GM23338 (cell line): ENCODE data around the gene MPPED1.

Experiments used
- CREB1 ChIP-seq: fragments of 250-450 bp; sonication (Bioruptor Pico); IDR thresholded peaks from 2 replicates; pipeline ENCODE4 v1.5.0; 2020; ENCODE audit warnings: low read depth, mild to moderate bottlenecking, moderate library complexity
- EZH2 ChIP-seq: fragments of 200-600 bp; sonication (generic); IDR thresholded peaks from one replicate; pipeline ENCODE4 v1.8.0; 2017; ENCODE audit warnings: antibody characterized with exemption, mild to moderate bottlenecking, low read depth; ENCODE audit not compliant: unreplicated experiment
- POLR2AphosphoS5 ChIP-seq: IDR thresholded peaks from 2 replicates; pipeline ENCODE4 v1.6.1; 2016; ENCODE audit warnings: antibody characterized with exemption, low read depth
- TF ChIP-seq, protein P1 (sequence below), 2 experiments: fragments of 200-600 bp in 1 of 2; sonication (generic) in 1 of 2; conservative IDR thresholded peaks; 2 replicates each; pipeline versions ENCODE4 v1.5.1 to v1.6.1; 2016 to 2017; ENCODE audit warnings: antibody characterized with exemption in 2 of 2, low read depth in 2 of 2, mild to moderate bottlenecking in 2 of 2, moderate library complexity in 1 of 2
- TF ChIP-seq, protein P2 (sequence below): IDR thresholded peaks from one replicate; pipeline ENCODE4 v1.6.1; 2018; ENCODE audit warnings: antibody characterized with exemption; ENCODE audit not compliant: unreplicated experiment
- TF ChIP-seq, protein P3 (sequence below): IDR thresholded peaks from 2 replicates; pipeline ENCODE4 v1.6.1; 2016; ENCODE audit warnings: antibody characterized with exemption

DNA sequence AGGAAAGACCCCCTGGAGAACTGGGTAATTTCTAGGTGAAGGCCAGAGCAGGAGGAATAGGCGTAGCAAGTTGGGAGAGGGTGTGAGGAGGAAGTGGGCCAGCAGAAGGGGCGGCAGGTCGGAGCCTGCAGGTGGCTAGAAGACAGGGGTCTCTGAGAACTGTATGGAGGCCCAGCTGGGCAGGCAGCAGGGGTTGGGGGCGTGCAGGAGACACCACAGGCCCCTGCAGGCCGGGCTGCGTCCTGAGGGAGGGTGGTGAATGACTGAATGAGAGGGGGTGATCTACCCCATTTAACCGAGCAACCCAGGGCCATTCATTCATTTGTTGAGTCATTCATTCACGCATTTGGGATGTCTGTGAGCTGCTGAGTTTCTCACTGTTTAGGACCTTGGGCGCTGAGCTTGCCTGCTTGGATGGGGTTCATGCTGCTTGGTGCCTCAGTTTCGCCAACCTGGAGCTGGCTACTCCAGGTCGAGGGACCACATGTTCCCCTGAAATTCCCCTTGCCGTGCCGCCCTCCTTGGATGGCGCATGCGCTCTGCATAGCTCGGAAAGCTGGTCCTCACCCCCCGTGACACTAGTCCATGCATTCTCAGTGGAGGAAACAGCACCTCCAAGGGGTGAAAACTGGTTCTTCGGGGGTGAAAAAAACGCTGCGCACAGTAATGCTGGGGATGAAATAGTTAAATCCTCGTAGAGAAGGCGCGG, 15.6 kb downstream of the MPPED1 start:
- TF ChIP-seq, protein P1, sequence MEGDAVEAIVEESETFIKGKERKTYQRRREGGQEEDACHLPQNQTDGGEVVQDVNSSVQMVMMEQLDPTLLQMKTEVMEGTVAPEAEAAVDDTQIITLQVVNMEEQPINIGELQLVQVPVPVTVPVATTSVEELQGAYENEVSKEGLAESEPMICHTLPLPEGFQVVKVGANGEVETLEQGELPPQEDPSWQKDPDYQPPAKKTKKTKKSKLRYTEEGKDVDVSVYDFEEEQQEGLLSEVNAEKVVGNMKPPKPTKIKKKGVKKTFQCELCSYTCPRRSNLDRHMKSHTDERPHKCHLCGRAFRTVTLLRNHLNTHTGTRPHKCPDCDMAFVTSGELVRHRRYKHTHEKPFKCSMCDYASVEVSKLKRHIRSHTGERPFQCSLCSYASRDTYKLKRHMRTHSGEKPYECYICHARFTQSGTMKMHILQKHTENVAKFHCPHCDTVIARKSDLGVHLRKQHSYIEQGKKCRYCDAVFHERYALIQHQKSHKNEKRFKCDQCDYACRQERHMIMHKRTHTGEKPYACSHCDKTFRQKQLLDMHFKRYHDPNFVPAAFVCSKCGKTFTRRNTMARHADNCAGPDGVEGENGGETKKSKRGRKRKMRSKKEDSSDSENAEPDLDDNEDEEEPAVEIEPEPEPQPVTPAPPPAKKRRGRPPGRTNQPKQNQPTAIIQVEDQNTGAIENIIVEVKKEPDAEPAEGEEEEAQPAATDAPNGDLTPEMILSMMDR (conservative IDR thresholded peaks at IDR 0.05; ENCODE audit: low read depth in 2 of 2), result peak; percentile 48 to 53
- no peak for TF ChIP-seq POLR2AphosphoS5
- TF ChIP-seq, protein P2, sequence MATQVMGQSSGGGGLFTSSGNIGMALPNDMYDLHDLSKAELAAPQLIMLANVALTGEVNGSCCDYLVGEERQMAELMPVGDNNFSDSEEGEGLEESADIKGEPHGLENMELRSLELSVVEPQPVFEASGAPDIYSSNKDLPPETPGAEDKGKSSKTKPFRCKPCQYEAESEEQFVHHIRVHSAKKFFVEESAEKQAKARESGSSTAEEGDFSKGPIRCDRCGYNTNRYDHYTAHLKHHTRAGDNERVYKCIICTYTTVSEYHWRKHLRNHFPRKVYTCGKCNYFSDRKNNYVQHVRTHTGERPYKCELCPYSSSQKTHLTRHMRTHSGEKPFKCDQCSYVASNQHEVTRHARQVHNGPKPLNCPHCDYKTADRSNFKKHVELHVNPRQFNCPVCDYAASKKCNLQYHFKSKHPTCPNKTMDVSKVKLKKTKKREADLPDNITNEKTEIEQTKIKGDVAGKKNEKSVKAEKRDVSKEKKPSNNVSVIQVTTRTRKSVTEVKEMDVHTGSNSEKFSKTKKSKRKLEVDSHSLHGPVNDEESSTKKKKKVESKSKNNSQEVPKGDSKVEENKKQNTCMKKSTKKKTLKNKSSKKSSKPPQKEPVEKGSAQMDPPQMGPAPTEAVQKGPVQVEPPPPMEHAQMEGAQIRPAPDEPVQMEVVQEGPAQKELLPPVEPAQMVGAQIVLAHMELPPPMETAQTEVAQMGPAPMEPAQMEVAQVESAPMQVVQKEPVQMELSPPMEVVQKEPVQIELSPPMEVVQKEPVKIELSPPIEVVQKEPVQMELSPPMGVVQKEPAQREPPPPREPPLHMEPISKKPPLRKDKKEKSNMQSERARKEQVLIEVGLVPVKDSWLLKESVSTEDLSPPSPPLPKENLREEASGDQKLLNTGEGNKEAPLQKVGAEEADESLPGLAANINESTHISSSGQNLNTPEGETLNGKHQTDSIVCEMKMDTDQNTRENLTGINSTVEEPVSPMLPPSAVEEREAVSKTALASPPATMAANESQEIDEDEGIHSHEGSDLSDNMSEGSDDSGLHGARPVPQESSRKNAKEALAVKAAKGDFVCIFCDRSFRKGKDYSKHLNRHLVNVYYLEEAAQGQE, result no peak
- no peak for TF ChIP-seq CREB1 (CRISPR knock-in tag)
- TF ChIP-seq, protein P3, sequence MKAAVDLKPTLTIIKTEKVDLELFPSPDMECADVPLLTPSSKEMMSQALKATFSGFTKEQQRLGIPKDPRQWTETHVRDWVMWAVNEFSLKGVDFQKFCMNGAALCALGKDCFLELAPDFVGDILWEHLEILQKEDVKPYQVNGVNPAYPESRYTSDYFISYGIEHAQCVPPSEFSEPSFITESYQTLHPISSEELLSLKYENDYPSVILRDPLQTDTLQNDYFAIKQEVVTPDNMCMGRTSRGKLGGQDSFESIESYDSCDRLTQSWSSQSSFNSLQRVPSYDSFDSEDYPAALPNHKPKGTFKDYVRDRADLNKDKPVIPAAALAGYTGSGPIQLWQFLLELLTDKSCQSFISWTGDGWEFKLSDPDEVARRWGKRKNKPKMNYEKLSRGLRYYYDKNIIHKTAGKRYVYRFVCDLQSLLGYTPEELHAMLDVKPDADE, result no peak
- TF ChIP-seq EZH2, result no peak
